ENCODE data around the gene PARD3. TPM values are rescaled to one million over a fixed set of nuclear protein-coding genes. Genes with fewer than 3 reads are reported as not detected.

The PARD3 gene
- total RNA-seq, 1 donor from 2014 or later = 34.1 TPM

DNA sequence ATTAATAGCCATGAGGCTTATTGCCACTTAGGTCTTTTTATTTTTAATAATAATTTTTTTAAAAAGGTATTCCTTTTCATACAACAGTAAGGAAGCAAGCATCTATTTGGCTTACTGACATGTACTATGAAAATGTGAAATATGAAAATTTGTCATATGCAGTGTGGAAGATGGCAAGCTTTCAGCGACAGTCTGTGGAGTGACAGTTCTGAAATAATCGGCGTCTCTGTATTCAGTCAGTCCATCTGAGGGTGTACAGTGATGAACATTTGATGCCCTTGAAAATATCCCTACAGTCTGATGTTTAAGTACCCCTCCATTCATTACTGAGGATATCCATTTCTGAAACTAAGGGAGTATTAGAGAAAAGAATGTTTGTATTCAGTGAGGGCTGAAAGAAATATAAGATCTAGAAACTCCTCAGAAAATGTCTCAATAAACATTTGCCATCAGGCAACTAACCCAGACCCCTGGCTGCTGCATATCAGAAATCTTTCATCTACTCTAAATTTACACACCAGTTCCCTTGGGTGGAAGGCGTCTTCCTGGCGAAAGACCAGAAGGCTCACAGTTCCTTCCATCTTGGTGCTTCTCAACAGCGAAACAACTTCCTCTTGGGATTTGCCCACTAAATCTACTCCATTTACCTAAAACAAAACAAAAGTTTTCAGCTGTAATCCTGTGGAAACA lies 440.6 kb downstream of the PARD3 start:
- peak in 1 of 2 donors; percentile 7 for ATAC-seq
- TF ChIP-seq, protein P1, sequence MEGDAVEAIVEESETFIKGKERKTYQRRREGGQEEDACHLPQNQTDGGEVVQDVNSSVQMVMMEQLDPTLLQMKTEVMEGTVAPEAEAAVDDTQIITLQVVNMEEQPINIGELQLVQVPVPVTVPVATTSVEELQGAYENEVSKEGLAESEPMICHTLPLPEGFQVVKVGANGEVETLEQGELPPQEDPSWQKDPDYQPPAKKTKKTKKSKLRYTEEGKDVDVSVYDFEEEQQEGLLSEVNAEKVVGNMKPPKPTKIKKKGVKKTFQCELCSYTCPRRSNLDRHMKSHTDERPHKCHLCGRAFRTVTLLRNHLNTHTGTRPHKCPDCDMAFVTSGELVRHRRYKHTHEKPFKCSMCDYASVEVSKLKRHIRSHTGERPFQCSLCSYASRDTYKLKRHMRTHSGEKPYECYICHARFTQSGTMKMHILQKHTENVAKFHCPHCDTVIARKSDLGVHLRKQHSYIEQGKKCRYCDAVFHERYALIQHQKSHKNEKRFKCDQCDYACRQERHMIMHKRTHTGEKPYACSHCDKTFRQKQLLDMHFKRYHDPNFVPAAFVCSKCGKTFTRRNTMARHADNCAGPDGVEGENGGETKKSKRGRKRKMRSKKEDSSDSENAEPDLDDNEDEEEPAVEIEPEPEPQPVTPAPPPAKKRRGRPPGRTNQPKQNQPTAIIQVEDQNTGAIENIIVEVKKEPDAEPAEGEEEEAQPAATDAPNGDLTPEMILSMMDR (IDR thresholded peaks at IDR 0.05) = no peak
- no peak for DNase-seq
- Histone ChIP-seq H3K36me3 (peaks cover 10% of the 10 kb centered on the region), H3K27me3 (ENCODE audit: low read depth) (no peaks in the 10 kb centered on the region), H3K4me1 (no peaks in the 10 kb centered on the region), H3K27ac (no peak overlapping the region), H3K9me3 (no peaks in the 10 kb centered on the region), H3K4me3 (no peak overlapping the region)
- intact Hi-C loops (cut with DNase I) = no loop called here

DNA sequence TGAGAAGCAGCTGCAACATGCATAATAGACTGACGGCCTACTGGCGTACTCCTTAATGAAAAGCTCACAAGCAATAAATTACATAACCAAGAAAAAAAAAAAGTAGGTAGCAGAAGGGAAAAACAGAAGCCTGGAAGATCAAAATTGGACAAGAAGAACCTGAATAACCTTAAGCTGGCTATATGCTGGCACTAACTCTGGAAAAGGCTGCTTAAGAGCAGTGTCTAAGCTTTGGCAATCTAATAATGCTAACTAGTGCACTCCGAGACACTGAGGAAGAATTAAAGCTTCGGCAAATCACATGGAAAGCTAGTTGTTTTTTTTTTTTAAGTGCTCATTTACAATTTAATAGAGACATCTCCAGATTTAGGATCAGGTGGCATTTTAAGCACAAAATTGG lies 441.9 kb downstream of the PARD3 start:
- H3K27me3 ChIP-seq (ENCODE audit: low read depth) = no peaks in the 10 kb centered on the region
- H3K4me1 ChIP-seq = no peaks in the 10 kb centered on the region
- H3K36me3 ChIP-seq = peaks cover 10% of the 10 kb centered on the region
- no peaks in the 10 kb centered on the region for H3K9me3 ChIP-seq
- TF ChIP-seq, protein P1 (IDR thresholded peaks at IDR 0.05) = no peak
- DNase-seq (no peak), ATAC-seq (no peak)
- no peak overlapping the region for H3K4me3 ChIP-seq
- intact Hi-C loops (cut with DNase I) = no loop called here
- no peak overlapping the region for H3K27ac ChIP-seq

DNA sequence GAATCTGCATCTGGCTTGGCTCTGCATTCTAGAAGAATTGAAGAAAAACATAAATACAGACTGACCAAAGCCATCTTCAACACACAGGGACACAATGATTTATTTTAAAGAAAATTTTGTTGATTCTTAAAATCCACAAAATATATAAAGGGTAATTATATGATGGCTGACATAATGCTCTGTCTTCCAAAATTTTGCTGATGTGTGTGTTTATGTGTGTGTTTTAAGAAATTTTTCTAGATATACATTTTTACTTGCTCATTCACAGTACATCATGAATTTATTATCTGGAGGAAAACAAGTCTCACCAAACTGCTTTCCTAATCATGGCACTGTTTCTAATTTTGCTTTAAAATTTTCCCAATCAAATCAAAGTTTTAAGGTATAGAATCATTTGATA lies 442.6 kb downstream of the PARD3 start:
- ATAC-seq (no peak), DNase-seq (no peak)
- H3K27me3 ChIP-seq (ENCODE audit: low read depth) = no peaks in the 10 kb centered on the region
- H3K4me1 ChIP-seq = no peaks in the 10 kb centered on the region
- intact Hi-C loops (cut with DNase I) = no loop called here
- TF ChIP-seq, protein P1 (IDR thresholded peaks at IDR 0.05) = no peak
- no peaks in the 10 kb centered on the region for H3K9me3 ChIP-seq
- no peak overlapping the region for H3K27ac ChIP-seq
- peaks cover 6% of the 10 kb centered on the region for H3K36me3 ChIP-seq
- no peak overlapping the region for H3K4me3 ChIP-seq

DNA sequence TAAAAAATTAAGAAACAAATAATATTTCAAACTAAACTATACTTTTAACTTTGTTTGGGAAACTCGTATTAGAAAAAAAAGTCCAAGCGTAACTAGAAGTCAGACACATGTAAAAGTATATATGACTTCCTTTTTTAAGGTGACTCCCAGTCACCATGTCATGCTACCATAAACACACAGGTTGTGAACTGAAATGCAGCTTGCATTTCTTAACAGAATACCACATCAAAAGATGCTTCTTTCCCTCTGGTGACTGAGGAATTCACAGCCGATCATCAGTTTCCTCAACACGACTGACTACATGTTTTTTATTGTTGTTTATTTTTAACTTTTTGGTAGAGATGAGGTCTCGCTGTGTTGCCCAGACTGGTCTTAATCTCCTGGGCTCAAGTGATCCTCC lies 445.0 kb downstream of the PARD3 start:
- Histone ChIP-seq H3K4me3 (no peak overlapping the region), H3K27ac (no peak overlapping the region), H3K36me3 (no peaks in the 10 kb centered on the region), H3K27me3 (ENCODE audit: low read depth) (no peaks in the 10 kb centered on the region), H3K9me3 (no peaks in the 10 kb centered on the region), H3K4me1 (no peaks in the 10 kb centered on the region)
- intact Hi-C loops (cut with DNase I) = no loop called here
- ATAC-seq = no peak
- DNase-seq = no peak
- TF ChIP-seq, protein P1 (IDR thresholded peaks at IDR 0.05) = no peak

DNA sequence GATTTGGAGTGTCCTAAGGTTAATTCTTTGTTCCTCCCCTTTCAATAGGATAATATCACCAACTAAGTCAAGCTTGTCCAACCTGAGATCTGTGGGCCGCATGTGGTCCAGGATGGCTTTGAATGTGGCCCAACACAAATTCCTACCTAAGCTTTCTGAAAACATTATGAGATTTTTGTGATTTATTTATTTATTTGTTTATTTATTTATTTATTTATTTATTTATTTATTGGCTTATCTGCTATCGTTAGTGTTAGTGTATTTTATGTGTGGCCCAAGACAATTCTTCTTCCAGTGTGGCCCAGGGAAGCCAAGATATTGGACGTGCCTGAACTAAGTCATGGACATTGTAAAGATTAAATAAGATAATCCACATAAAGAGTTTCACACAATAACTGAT lies 446.0 kb downstream of the PARD3 start:
- intact Hi-C loops (cut with DNase I) = no loop called here
- Histone ChIP-seq H3K36me3 (no peaks in the 10 kb centered on the region), H3K27me3 (ENCODE audit: low read depth) (no peaks in the 10 kb centered on the region), H3K4me1 (no peaks in the 10 kb centered on the region), H3K27ac (no peak overlapping the region), H3K4me3 (no peak overlapping the region), H3K9me3 (no peaks in the 10 kb centered on the region)
- TF ChIP-seq, protein P1 (IDR thresholded peaks at IDR 0.05) = no peak
- DNase-seq = no peak
- ATAC-seq = no peak

All from lower lobe of right lung (tissue), 2 donors.